ENCODE results near the gene ACBD6.

GRCh38 chr1:180382326-180383115, 119.9 kb downstream of the ACBD6 start:
- no peak for TF ChIP-seq CTCF (conservative IDR thresholded peaks at IDR 0.05; ENCODE audit: low read depth, low read length)
- no peak for TF ChIP-seq EZH2 (IDR thresholded peaks at IDR 0.05; ENCODE audit: borderline replicate concordance, low read depth, low read length, poor library complexity, severe bottlenecking)
